PFSK-1 (cell line): ENCODE measurements around the gene ALDH3A1.

Source experiments
- POLR2AphosphoS5 ChIP-seq: IDR thresholded peaks from 2 replicates; pipeline ENCODE4 v1.6.1; 2012; ENCODE audit warnings: low read depth, mild to moderate bottlenecking, control low read depth, low read length, moderate library complexity
- TAF1 ChIP-seq: IDR thresholded peaks from 2 replicates; pipeline ENCODE4 v1.6.1; 2012; ENCODE audit warnings: low read length, control low read depth, borderline replicate concordance; ENCODE audit not compliant: insufficient read depth
- TF ChIP-seq, protein P1 (sequence below), 2 experiments: IDR thresholded peaks; 2 replicates each; pipeline versions ENCODE4 v1.6.1 to v1.8.0; 2011 to 2012; ENCODE audit warnings: low read depth in 2 of 2, low read length in 2 of 2, control low read depth in 1 of 2, inconsistent platforms in 1 of 2, mild to moderate bottlenecking in 1 of 2, moderate library complexity in 1 of 2; ENCODE audit not compliant: insufficient read depth in 1 of 2

DNA sequence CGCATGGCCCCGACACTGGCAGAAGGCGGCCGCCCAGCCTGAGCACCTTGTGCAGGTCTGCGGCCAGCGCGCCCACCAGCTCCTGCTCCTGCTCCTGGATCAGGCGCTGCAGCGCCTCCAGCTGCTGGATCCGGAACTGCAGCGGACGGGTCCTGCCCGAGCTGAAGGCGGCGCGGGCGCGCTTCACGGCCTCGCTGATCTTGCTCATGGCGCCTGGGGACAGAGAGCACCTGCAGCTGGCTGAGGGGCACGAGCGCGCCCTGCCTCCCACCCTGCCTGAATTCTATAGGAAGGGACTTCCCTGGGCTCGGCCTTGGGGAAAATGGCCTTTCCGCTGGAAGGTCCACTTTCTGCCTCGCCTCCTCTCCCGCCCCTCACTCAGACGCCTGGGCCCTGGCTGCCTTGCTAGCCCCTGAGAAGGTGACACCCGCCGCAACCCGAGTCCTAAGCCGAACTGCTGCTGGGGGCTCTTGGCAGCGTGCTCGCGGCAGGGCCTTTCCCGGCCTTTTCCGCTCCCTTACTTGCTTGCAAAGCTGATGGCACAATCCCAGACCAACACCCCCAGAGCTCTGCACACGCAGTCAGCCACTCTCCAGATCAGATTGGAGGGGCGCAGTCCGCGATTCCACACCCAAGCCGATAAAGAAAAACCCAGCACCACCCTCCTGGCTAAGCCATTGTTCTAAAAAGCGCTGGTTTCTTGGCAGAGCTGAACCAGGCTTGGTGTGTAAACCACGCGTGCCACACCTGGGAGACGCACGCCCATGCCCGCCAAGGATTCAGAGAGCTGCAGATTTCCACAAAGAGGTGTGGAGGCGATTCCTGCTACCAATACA, 3.0 kb downstream of the ALDH3A1 start:
- TF ChIP-seq TAF1 (no peak), POLR2AphosphoS5 (no peak)
- TF ChIP-seq, protein P1, sequence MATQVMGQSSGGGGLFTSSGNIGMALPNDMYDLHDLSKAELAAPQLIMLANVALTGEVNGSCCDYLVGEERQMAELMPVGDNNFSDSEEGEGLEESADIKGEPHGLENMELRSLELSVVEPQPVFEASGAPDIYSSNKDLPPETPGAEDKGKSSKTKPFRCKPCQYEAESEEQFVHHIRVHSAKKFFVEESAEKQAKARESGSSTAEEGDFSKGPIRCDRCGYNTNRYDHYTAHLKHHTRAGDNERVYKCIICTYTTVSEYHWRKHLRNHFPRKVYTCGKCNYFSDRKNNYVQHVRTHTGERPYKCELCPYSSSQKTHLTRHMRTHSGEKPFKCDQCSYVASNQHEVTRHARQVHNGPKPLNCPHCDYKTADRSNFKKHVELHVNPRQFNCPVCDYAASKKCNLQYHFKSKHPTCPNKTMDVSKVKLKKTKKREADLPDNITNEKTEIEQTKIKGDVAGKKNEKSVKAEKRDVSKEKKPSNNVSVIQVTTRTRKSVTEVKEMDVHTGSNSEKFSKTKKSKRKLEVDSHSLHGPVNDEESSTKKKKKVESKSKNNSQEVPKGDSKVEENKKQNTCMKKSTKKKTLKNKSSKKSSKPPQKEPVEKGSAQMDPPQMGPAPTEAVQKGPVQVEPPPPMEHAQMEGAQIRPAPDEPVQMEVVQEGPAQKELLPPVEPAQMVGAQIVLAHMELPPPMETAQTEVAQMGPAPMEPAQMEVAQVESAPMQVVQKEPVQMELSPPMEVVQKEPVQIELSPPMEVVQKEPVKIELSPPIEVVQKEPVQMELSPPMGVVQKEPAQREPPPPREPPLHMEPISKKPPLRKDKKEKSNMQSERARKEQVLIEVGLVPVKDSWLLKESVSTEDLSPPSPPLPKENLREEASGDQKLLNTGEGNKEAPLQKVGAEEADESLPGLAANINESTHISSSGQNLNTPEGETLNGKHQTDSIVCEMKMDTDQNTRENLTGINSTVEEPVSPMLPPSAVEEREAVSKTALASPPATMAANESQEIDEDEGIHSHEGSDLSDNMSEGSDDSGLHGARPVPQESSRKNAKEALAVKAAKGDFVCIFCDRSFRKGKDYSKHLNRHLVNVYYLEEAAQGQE (IDR thresholded peaks at IDR 0.05; ENCODE audit: insufficient read depth in 1 of 2, low read depth in 2 of 2, low read length in 2 of 2): no peak
